ENCODE measurements around the gene POPDC2.

DNA sequence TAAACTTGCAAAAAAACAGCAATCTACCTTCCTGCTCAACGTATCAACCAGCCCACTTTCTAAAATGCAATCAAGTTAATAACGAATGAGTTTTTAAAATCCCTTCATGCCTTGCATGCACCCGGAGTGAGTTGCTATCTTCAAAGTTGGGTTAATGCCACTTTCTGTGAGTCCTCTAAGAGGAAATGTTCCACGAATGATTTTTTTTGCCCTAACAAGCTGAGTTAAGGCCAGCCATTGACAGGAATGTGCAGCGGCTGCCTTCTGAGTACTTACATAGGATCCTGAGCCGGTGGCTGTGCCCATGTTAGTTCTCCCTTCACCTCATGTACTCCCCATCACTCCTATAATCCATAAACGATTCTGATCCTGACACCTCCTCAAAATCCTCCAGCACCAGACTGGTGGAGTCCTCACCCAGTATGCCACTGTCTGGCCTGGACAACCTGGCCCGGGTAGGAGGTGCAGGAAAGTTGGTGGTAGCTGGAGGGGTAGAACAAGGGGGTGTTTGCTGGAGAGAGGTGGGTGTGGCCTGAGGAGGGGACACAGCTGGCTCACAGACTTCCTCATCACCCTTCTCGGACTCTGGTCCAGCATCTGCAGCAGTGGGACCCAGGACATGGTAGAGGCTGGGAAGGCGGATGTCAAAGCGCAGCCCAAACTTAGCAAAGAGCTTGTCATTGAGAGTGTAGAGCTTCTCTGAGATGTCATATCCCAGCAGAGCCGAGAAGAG is 12.4 kb downstream of the POPDC2 start:
- TF ChIP-seq, protein P1, sequence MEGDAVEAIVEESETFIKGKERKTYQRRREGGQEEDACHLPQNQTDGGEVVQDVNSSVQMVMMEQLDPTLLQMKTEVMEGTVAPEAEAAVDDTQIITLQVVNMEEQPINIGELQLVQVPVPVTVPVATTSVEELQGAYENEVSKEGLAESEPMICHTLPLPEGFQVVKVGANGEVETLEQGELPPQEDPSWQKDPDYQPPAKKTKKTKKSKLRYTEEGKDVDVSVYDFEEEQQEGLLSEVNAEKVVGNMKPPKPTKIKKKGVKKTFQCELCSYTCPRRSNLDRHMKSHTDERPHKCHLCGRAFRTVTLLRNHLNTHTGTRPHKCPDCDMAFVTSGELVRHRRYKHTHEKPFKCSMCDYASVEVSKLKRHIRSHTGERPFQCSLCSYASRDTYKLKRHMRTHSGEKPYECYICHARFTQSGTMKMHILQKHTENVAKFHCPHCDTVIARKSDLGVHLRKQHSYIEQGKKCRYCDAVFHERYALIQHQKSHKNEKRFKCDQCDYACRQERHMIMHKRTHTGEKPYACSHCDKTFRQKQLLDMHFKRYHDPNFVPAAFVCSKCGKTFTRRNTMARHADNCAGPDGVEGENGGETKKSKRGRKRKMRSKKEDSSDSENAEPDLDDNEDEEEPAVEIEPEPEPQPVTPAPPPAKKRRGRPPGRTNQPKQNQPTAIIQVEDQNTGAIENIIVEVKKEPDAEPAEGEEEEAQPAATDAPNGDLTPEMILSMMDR (IDR thresholded peaks at IDR 0.05) = no peak
- TF ChIP-seq EZH2 (IDR thresholded peaks at IDR 0.05; ENCODE audit: borderline replicate concordance, insufficient read depth, low read depth, low read length, poor library complexity, severe bottlenecking) = no peak
